Activated T-cell treated with anti-CD3 and anti-CD28 coated beads, Interleukin-2, amount 50 U/mL, for 72 hours (primary cell): ENCODE results near the gene TNFSF11. TPM values are rescaled to one million over a fixed set of nuclear protein-coding genes. Genes with fewer than 3 reads are reported as not detected.
"Not testable (repeated sequence)": the region's sequence is repeated elsewhere in the genome, so short reads cannot be mapped to it uniquely, and the experiment has no call there.

Experiments
- ATAC-seq, 2 donors: fragments of 150-1000 bp; cut with Tn5 transposase; replicated peaks in 1 of 2; 2 replicates each; pipeline ENCODE4 v1.10.0; 2021; ENCODE audit warnings: moderate library complexity in 2 of 2, mild to moderate bottlenecking in 1 of 2
- DNase-seq, 2 donors: peaks; one replicate each; pipeline ENCODE4 v3.0.0; 2021 to 2022; ENCODE audit warnings: mixed read lengths in 1 of 2
- H3K27ac Mint-ChIP-seq: one replicate; pipeline ENCODE4 v1.8.0; 2022; ENCODE audit warnings: mild to moderate bottlenecking, moderate library complexity, mixed read lengths
- H3K27me3 Mint-ChIP-seq: one replicate; pipeline ENCODE4 v1.8.0; 2022; ENCODE audit warnings: low read depth, mixed read lengths
- H3K36me3 Mint-ChIP-seq, 2 donors: one replicate each; pipeline ENCODE4 v1.8.0; 2022; ENCODE audit warnings: mixed read lengths in 2 of 2, mild to moderate bottlenecking in 1 of 2; ENCODE audit not compliant: insufficient read depth in 2 of 2
- H3K4me1 Mint-ChIP-seq: one replicate; pipeline ENCODE4 v1.8.0; 2022; ENCODE audit warnings: low read depth, mixed read lengths
- H3K4me3 Mint-ChIP-seq, 2 donors: one replicate each; pipeline ENCODE4 v1.8.0; 2022; ENCODE audit warnings: mild to moderate bottlenecking in 2 of 2, mixed read lengths in 2 of 2, moderate library complexity in 2 of 2
- H3K9me3 Mint-ChIP-seq, 2 donors: one replicate each; pipeline ENCODE4 v1.8.0; 2022; ENCODE audit warnings: mixed read lengths in 2 of 2
- total RNA-seq, 2 donors: library from RNA; stranded (reverse); gene quantifications; one replicate each; pipeline ENCODE4 v1.2.3, GENCODE V29; 2022

TNFSF11 gene
- total RNA-seq, 2 donors from 2014 or later = 1.6 to 2.2 TPM

DNA sequence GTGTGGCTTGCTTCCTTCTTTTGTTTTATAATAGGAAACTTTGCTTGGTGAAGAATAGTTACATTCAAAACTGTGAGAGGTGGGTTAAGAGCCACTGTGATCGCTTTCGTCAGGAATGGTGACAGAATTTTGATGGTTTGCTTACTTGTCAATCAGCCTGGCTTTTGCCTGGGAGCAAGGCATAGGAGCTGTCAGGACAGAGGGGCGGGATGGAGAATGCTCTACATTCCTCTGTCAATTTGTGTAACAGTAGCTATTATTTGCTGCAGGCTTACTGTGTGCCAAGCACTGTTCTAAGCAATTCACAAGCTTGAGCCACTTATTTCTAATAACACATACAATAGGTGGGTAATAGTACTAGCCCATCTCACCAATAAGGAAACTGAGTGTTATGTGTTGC is 28.1 kb upstream of the TNFSF11 start:
- no peaks in the 10 kb centered on the region for H3K9me3 Mint-ChIP-seq
- peaks cover 32% of the 10 kb centered on the region for H3K4me1 Mint-ChIP-seq
- H3K4me3 Mint-ChIP-seq = no peak overlapping the region
- ATAC-seq = no peak
- DNase-seq = no peak
- no peak overlapping the region for H3K27ac Mint-ChIP-seq
- H3K27me3 Mint-ChIP-seq = peaks cover 8% of the 10 kb centered on the region
- peaks cover 0 to 3% of the 10 kb centered on the region in 2 donors for H3K36me3 Mint-ChIP-seq

DNA sequence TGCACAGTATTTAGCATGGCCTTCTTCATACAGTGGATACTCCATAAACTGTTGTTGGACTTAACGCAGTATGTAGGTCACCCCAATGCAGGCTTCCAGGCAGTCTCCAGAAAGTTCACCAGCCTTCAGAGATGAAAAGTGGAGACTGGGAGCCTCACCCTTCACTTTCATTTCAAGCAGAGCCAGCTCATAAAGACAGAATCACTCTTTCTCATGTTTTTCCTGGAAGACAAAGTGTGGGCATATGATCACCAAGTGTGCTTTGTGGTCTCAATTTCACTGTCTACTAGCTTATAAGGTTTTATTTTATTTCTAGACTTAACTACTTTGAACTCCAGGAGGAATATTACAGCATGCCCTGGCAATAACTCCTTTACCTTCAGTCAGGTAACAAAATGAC is 26.3 kb upstream of the TNFSF11 start:
- DNase-seq (peak; percentile 6 to 29), ATAC-seq (peak; percentile 79 to 88)
- H3K27me3 Mint-ChIP-seq = peaks cover 18% of the 10 kb centered on the region
- peaks cover 0 to 5% of the 10 kb centered on the region in 2 donors for H3K36me3 Mint-ChIP-seq
- no peaks in the 10 kb centered on the region for H3K9me3 Mint-ChIP-seq
- peak overlapping the region; percentile 1 for H3K27ac Mint-ChIP-seq
- peak overlapping the region in 1 of 2 donors; percentile 20 for H3K4me3 Mint-ChIP-seq
- H3K4me1 Mint-ChIP-seq = peaks cover 38% of the 10 kb centered on the region

DNA sequence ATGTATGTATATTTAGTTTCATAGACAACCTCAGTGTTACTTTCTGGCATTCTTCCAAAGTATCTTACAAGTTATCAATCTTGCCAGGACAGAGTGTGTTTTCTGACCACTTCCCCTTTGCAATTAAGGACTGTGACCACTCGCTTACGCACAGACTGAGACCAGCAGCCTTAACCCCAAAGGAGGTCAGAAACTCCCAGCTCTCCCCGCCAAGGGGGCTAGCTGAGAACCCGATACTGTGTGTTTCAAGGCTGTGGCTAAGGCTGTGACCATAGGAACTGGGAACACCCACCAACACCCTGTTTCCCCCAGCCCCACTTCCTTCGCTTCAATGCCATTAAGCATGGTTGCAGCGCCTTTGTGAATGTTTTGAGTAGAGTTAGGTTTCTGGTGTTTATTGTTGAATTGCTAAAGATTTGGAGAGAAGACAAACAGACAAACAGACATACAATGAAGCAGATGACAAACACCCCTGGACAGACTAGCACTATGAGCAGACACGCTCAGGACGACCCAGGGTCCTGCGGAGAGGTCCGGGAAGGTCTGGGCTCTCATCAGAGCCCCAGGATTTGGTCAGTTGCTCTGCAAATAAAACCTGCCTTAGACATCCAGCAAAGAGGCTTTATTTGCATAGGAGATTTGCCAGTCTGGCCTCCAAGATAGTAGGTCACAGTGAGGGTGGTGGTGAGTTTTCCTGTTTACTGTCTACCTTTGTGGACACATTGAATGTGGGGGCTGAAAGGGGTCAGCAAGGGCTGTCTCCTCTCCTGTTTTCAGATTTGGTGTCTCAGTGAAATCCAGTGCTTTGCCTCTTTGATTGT is 25.0 kb upstream of the TNFSF11 start:
- H3K27me3 Mint-ChIP-seq = peaks cover 24% of the 10 kb centered on the region
- ATAC-seq = peak; percentile 17 to 18
- peaks cover 0 to 5% of the 10 kb centered on the region in 2 donors for H3K36me3 Mint-ChIP-seq

DNA sequence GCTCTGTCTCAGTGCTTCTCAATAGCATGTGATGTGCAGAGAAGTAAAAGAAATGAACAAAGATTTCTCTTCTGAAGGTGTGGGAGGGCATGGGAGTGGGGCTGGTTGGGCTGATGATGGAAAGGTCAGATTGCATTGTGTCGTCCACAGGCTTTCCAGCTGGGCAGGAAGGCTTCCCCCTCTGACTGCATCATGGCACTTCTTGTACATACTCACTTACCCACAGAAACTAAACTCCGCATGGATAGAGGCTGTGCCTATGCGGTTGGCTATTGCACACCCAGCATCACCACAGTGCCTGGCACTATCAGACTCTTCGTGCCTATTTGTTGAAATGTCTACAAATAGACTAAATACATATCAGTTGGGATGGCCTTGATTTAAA is 24.4 kb upstream of the TNFSF11 start:
- Mint-ChIP-seq H3K4me3 (no peak overlapping the region), H3K27me3 (peaks cover 18% of the 10 kb centered on the region), H3K27ac (no peak overlapping the region), H3K36me3 (peaks cover 0 to 5% of the 10 kb centered on the region in 2 donors), H3K4me1 (peaks cover 38% of the 10 kb centered on the region), H3K9me3 (peaks cover 0 to 2% of the 10 kb centered on the region in 2 donors)
- ATAC-seq (peak in 1 of 2 donors; percentile 37), DNase-seq (no peak)

More for the DNA sequence above, 25.0 kb upstream of the TNFSF11 start:
- Mint-ChIP-seq H3K4me1 (peaks cover 38% of the 10 kb centered on the region), H3K4me3 (peak overlapping the region; percentile 38), H3K9me3 (peaks cover 0 to 2% of the 10 kb centered on the region in 2 donors), H3K27ac (no peak overlapping the region)
- peak in 1 of 2 donors; percentile 12 for DNase-seq

DNA sequence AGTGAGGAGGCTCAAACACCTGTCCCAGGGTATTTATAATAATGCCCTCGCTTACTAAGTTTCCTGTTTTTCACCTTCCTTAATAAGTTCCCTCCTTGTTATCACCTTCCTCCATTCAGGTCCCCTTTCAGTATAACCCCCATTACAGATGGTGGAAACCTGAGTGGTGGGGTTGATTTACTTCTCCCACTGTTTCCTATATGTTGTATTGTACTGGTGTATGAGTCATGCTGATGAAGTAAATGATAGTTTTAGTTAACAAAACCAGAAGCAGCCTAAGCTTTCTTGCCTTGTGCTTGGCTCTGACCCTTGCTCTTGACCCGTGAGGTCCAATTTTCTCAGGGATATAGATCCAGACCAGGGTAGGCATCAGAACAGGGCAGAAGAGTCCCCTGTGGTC is 22.3 kb upstream of the TNFSF11 start:
- no peak overlapping the region for H3K27ac Mint-ChIP-seq
- peaks cover 29% of the 10 kb centered on the region for H3K27me3 Mint-ChIP-seq
- H3K4me3 Mint-ChIP-seq = no peak overlapping the region
- peaks cover 38% of the 10 kb centered on the region for H3K4me1 Mint-ChIP-seq
- no peak for ATAC-seq
- H3K9me3 Mint-ChIP-seq = peaks cover 0 to 2% of the 10 kb centered on the region in 2 donors
- no peak for DNase-seq
- peaks cover 0 to 5% of the 10 kb centered on the region in 2 donors for H3K36me3 Mint-ChIP-seq

DNA sequence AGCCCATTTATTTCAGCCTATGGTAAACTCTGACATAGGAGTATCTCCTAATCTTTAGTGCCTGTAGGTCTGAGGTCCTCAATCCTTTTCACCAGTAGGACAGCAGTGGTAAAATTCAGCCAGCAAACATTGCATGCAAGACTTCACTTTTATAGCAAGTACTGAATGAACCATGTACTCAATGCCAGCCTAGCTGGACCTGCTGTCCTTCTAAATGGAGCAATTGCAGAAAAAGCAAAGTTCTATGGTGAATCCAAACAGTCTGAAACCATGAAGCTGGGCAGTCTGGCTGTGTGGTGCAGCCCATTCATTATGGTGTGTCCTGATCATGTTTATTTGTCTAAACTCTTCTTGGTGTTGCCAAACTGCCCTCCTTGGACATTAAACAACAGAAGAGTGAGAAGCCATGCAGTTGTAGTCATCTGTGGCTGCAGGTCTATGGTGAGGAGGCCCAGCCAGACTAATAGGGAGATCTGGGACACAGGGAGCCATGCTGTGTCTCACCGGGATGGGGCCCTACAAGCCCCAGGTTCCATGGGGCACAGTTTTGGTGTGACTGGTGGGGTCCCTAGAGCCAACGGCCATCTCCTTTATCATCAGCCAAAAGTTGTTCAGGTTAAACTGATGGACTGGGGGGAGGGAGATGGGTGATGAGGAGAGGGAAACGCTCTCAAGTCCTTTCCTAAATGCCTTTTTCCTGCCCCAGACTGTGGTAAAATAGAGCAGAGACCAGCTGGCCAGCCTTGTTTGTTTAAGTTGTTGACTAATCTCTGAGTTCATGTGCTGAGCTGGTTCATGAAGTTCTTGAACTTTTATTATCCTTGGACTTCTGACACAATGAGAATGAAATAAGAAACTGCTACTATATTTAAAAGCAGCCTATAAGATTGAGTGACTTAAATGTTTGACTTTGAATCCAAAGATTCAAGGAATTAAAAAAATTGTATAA is 20.6 kb upstream of the TNFSF11 start:
- no peak for ATAC-seq
- peaks cover 23% of the 10 kb centered on the region for H3K4me1 Mint-ChIP-seq
- no peak overlapping the region for H3K4me3 Mint-ChIP-seq
- H3K36me3 Mint-ChIP-seq = peaks cover 0 to 2% of the 10 kb centered on the region in 2 donors
- H3K27me3 Mint-ChIP-seq = peaks cover 29% of the 10 kb centered on the region
- no peak for DNase-seq
- no peak overlapping the region for H3K27ac Mint-ChIP-seq
- H3K9me3 Mint-ChIP-seq = peaks cover 0 to 2% of the 10 kb centered on the region in 2 donors

DNA sequence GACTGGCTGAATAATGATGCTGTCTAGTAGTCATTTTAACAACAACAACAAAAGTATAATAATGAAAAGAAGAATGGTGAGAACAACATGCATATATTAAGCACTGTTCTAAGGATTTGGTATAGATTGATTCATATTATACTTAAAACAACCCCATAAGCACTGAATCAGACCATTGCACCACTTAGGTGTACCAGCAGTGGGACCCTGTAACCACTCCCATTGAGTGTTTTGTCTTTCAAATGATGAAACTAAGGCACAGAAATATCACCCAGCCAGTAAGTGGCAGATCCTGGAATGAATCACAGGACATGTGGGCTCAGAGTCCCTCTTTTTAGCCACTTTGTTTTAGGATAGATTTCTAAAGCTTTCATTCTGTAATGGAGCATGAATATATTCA is 14.9 kb upstream of the TNFSF11 start:
- H3K27ac Mint-ChIP-seq = no peak overlapping the region
- H3K27me3 Mint-ChIP-seq = peaks cover 12% of the 10 kb centered on the region
- H3K36me3 Mint-ChIP-seq = peaks cover 4 to 7% of the 10 kb centered on the region in 2 donors
- H3K4me1 Mint-ChIP-seq = peaks cover 22% of the 10 kb centered on the region
- no peak overlapping the region for H3K4me3 Mint-ChIP-seq
- ATAC-seq (peak; percentile 63), DNase-seq (no peak)
- H3K9me3 Mint-ChIP-seq = peaks cover 2 to 6% of the 10 kb centered on the region in 2 donors

DNA sequence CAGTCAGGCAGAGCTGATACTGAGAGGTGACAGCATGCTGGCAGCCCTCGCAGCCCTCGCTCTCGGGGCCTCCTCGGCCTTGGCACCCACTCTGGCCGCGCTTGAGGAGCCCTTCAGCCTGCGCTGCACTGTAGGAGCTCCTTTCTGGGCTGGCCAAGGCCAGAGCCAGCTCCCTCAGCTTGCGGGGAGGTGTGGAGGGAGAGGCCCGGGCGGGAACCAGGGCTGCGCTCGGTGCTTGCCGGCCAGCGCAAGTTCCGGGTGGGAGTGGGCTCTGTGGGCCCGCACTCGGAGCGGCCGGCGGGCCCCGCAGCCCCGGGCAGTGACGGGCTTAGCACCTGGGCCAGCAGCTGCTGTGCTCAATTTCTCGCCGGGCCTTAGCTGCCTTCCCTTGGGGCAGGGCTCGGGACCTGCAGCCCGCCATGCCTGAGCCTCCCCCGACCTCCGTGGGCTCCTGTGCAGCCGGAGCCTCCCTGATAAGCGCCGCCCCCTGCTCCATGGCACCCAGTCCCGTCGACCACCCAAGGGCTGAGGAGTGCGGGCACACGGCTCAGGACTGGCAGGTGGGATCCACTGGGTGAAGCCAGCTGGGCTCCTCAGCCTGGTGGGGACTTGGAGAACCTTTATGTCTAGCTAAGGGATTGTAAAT is 14.3 kb upstream of the TNFSF11 start:
- Mint-ChIP-seq H3K36me3 (peaks cover 4 to 11% of the 10 kb centered on the region in 2 donors), H3K4me1 (peaks cover 22% of the 10 kb centered on the region), H3K27me3 (peaks cover 12% of the 10 kb centered on the region)
- H3K9me3 Mint-ChIP-seq, H3K4me3 Mint-ChIP-seq, DNase-seq, ATAC-seq, H3K27ac Mint-ChIP-seq: not testable (repeated sequence)

DNA sequence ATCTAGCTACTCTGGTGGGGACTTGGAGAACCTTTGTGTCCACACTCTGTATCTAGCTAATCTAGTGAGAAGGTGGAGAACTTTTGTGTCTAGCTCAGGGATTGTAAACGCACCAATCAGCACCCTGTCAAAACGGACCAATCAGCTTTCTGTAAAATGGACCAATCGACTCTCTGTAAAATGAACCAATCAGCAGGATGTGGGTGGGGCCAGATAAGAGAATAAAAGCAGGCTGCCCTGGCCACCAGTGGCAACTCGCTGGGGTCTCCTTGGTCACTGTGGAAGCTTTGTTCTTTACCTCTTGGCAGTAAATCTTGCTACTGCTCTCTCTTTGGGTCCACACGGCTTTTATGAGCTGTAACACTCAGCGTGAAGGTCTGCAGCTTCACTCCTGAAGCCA is 13.6 kb upstream of the TNFSF11 start:
- not testable (repeated sequence) for DNase-seq, ATAC-seq

DNA sequence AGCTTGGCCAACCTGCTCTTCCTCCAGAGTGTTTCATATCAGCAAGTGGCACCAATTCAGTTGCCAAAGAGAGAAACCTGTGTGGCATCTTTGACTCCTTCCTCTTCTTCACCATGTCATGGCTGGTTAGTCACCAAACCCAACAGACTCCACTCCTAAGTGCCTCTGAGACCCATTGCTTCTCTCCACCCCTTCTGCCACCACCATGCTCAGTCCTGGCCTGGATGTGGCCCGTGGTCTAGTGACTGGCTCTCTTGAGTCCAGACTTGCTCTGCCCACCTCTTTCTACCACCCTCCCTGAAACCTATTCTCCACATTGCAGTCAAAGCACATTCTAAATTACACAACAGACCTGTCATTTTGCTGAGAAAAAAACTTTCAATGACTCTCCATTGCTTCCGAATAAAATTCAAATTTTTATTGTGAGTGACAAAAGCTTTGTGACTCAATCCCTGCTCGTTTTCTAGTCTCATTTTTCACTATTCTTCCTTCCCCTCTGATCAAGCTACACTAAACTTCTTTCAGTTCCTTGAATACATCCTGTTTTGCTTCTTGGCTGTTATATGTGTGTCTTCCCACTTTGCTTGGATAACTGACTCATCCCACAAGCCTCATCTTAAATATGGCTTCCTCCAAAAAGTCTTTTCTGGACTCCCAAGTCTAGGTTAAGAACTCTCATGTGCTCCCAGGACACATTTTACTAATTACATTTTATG is 12.0 kb upstream of the TNFSF11 start:
- ATAC-seq (peak; percentile 93 to 94), DNase-seq (peak; percentile 57 to 58)
- Mint-ChIP-seq H3K27ac (peak overlapping the region; percentile 1), H3K27me3 (no peaks in the 10 kb centered on the region), H3K4me3 (no peak overlapping the region), H3K36me3 (peaks cover 4 to 13% of the 10 kb centered on the region in 2 donors), H3K4me1 (peaks cover 22% of the 10 kb centered on the region), H3K9me3 (peaks cover 6 to 8% of the 10 kb centered on the region in 2 donors)

More for the DNA sequence above, 13.6 kb upstream of the TNFSF11 start:
- H3K4me3 Mint-ChIP-seq, H3K27ac Mint-ChIP-seq, H3K9me3 Mint-ChIP-seq: not testable (repeated sequence)
- Mint-ChIP-seq H3K27me3 (peaks cover 12% of the 10 kb centered on the region), H3K4me1 (peaks cover 22% of the 10 kb centered on the region), H3K36me3 (peaks cover 4 to 13% of the 10 kb centered on the region in 2 donors)

DNA sequence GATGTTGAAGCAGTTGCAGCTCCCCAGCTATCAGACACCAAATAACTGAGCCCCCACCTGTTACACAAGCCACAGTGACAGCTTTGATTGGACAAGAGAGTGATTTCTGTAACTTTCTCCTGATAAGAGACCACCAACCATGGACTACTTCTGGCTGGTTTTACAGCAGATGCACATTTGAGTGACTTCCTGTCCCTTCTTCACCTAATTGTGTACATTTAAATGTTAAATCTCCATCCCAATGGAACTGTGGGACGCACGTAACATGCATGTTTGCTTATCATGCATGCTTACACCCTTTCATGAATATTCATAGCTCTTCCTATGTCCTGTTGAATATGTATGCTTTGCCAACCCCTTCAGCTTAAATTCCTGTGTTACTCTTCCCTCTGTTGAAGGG is 6.0 kb upstream of the TNFSF11 start:
- Mint-ChIP-seq H3K27me3 (peaks cover 13% of the 10 kb centered on the region), H3K27ac (no peak overlapping the region), H3K9me3 (peaks cover 5 to 11% of the 10 kb centered on the region in 2 donors), H3K4me1 (no peaks in the 10 kb centered on the region), H3K4me3 (no peak overlapping the region), H3K36me3 (peaks cover 8 to 18% of the 10 kb centered on the region in 2 donors)
- ATAC-seq (no peak), DNase-seq (no peak)
